ENCODE measurements around the gene BUD31.
A peak's percentile ranks its signal among the peaks of the same experiment; 100 is the strongest.
"Not testable (repeated sequence)": the region's sequence is repeated elsewhere in the genome, so short reads cannot be mapped to it uniquely, and the experiment has no call there.

BUD31 gene

GRCh38 chr7:99415513-99416127, 6.9 kb downstream of the BUD31 start:
- CTCF ChIA-PET, result interaction anchor here (0.7 to 2.0 kb wide), 5 partner anchors 10 to 48 kb away, joined by 3 to 8 read pairs (median 3); no protein-coding TSS in a partner anchor
- WGBS (ENCODE audit: insufficient coverage), result 96% methylated on average over 7 of the region's 17 CpGs
- H3K27ac ChIP-seq (ENCODE audit: insufficient read depth in 1 of 2, low read depth in 1 of 2, low read length in 2 of 2, poor library complexity in 1 of 2, severe bottlenecking in 2 of 2); H3K4me1 ChIP-seq (ENCODE audit: control extremely low read depth in 1 of 4, control insufficient read depth in 4 of 4, insufficient read depth in 4 of 4, low read length in 3 of 4); H3K4me3 ChIP-seq (ENCODE audit: control insufficient read depth in 1 of 7, extremely low read depth in 1 of 7, insufficient read depth in 4 of 7, low read depth in 2 of 7, low read length in 6 of 7); H3K9me3 ChIP-seq (ENCODE audit: control extremely low read depth in 1 of 5, control insufficient read depth in 4 of 5, insufficient read depth in 2 of 5, low read depth in 1 of 5, low read length in 4 of 5); POLR2A ChIA-PET; H3K27me3 ChIP-seq (replicated peaks in 2 of 5; ENCODE audit: control insufficient read depth in 4 of 5, insufficient read depth in 5 of 5, low read length in 4 of 5): not testable (repeated sequence)
- DNase-seq, result peak in 1 of 3 donors; percentile 34
- peaks cover 21 to 91% (median 64%) of the 10 kb centered on the region in 4 experiments for H3K36me3 ChIP-seq (ENCODE audit: control insufficient read depth in 4 of 4, insufficient read depth in 4 of 4, low read length in 3 of 4)

- Histone ChIP-seq H3K9me3 (ENCODE audit: control extremely low read depth in 1 of 5, control insufficient read depth in 4 of 5, insufficient read depth in 2 of 5, low read depth in 1 of 5, low read length in 4 of 5) (no peaks in the 10 kb centered on the region), H3K27me3 (replicated peaks in 2 of 5; ENCODE audit: control insufficient read depth in 4 of 5, insufficient read depth in 5 of 5, low read length in 4 of 5) (no peaks in the 10 kb centered on the region), H3K36me3 (ENCODE audit: control insufficient read depth in 4 of 4, insufficient read depth in 4 of 4, low read length in 3 of 4) (peaks cover 11 to 85% (median 64%) of the 10 kb centered on the region in 4 experiments), H3K4me3 (ENCODE audit: control insufficient read depth in 1 of 7, extremely low read depth in 1 of 7, insufficient read depth in 4 of 7, low read depth in 2 of 7, low read length in 6 of 7) (no peak overlapping the region), H3K27ac (ENCODE audit: insufficient read depth in 1 of 2, low read depth in 1 of 2, low read length in 2 of 2, poor library complexity in 1 of 2, severe bottlenecking in 2 of 2) (no peak overlapping the region), H3K4me1 (ENCODE audit: control extremely low read depth in 1 of 4, control insufficient read depth in 4 of 4, insufficient read depth in 4 of 4, low read length in 3 of 4) (no peaks in the 10 kb centered on the region)
- CTCF ChIA-PET, result interaction anchor here (0.6 kb wide), 1 partner anchor 77 kb away, joined by 3 read pairs; no protein-coding TSS in a partner anchor
- POLR2A ChIA-PET, result no interaction called here
- DNase-seq, result no peak
- 97% methylated on average over 8 of the region's 9 CpGs for WGBS (ENCODE audit: insufficient coverage)
These were observed 9.5 kb downstream of the BUD31 start for GRCh38 chr7:99418260-99418659.

GRCh38 chr7:99419323-99420021, 10.7 kb downstream of the BUD31 start:
- Histone ChIP-seq H3K36me3 (ENCODE audit: control insufficient read depth in 4 of 4, insufficient read depth in 4 of 4, low read length in 3 of 4) (peaks cover 10 to 87% (median 66%) of the 10 kb centered on the region in 4 experiments), H3K4me3 (ENCODE audit: control insufficient read depth in 1 of 7, extremely low read depth in 1 of 7, insufficient read depth in 4 of 7, low read depth in 2 of 7, low read length in 6 of 7) (no peak overlapping the region), H3K27me3 (replicated peaks in 2 of 5; ENCODE audit: control insufficient read depth in 4 of 5, insufficient read depth in 5 of 5, low read length in 4 of 5) (no peaks in the 10 kb centered on the region), H3K27ac (ENCODE audit: insufficient read depth in 1 of 2, low read depth in 1 of 2, low read length in 2 of 2, poor library complexity in 1 of 2, severe bottlenecking in 2 of 2) (no peak overlapping the region), H3K4me1 (ENCODE audit: control extremely low read depth in 1 of 4, control insufficient read depth in 4 of 4, insufficient read depth in 4 of 4, low read length in 3 of 4) (no peaks in the 10 kb centered on the region), H3K9me3 (ENCODE audit: control extremely low read depth in 1 of 5, control insufficient read depth in 4 of 5, insufficient read depth in 2 of 5, low read depth in 1 of 5, low read length in 4 of 5) (no peaks in the 10 kb centered on the region)
- ChIA-PET CTCF (interaction anchor here (1.2 to 1.6 kb wide), 4 partner anchors 9 to 23 kb away, joined by 3 to 9 read pairs (median 5); partner anchors contain the start of genes BUD31 and PDAP1), POLR2A (interaction anchor here (1.3 kb wide), 1 partner anchor 10 kb away, joined by 3 read pairs; the partner anchor contains the start of gene BUD31)
- WGBS (ENCODE audit: insufficient coverage), result 96% methylated on average over 19 of the region's 29 CpGs
- DNase-seq, result no peak

GRCh38 chr7:99420213-99420612, 11.4 kb downstream of the BUD31 start:
- DNase-seq, result no peak
- 100% methylated on average over 3 of the region's 5 CpGs for WGBS (ENCODE audit: insufficient coverage)
- CTCF ChIA-PET, result interaction anchor here (1.2 to 1.6 kb wide), 4 partner anchors 9 to 23 kb away, joined by 3 to 9 read pairs (median 5); partner anchors contain the start of genes BUD31 and PDAP1
- Histone ChIP-seq H3K36me3 (ENCODE audit: control insufficient read depth in 4 of 4, insufficient read depth in 4 of 4, low read length in 3 of 4) (peaks cover 11 to 87% (median 67%) of the 10 kb centered on the region in 4 experiments), H3K4me3 (ENCODE audit: control insufficient read depth in 1 of 7, extremely low read depth in 1 of 7, insufficient read depth in 4 of 7, low read depth in 2 of 7, low read length in 6 of 7) (no peak overlapping the region), H3K27me3 (replicated peaks in 2 of 5; ENCODE audit: control insufficient read depth in 4 of 5, insufficient read depth in 5 of 5, low read length in 4 of 5) (no peaks in the 10 kb centered on the region), H3K9me3 (ENCODE audit: control extremely low read depth in 1 of 5, control insufficient read depth in 4 of 5, insufficient read depth in 2 of 5, low read depth in 1 of 5, low read length in 4 of 5) (no peaks in the 10 kb centered on the region), H3K27ac (ENCODE audit: insufficient read depth in 1 of 2, low read depth in 1 of 2, low read length in 2 of 2, poor library complexity in 1 of 2, severe bottlenecking in 2 of 2) (no peak overlapping the region), H3K4me1 (ENCODE audit: control extremely low read depth in 1 of 4, control insufficient read depth in 4 of 4, insufficient read depth in 4 of 4, low read length in 3 of 4) (no peaks in the 10 kb centered on the region)
- POLR2A ChIA-PET, result interaction anchor here (1.3 kb wide), 1 partner anchor 11 kb away, joined by 3 read pairs; the partner anchor contains the start of gene BUD31

GRCh38 chr7:99420986-99421385, 12.2 kb downstream of the BUD31 start:
- Histone ChIP-seq H3K4me1 (ENCODE audit: control extremely low read depth in 1 of 4, control insufficient read depth in 4 of 4, insufficient read depth in 4 of 4, low read length in 3 of 4) (no peaks in the 10 kb centered on the region), H3K27ac (ENCODE audit: insufficient read depth in 1 of 2, low read depth in 1 of 2, low read length in 2 of 2, poor library complexity in 1 of 2, severe bottlenecking in 2 of 2) (no peak overlapping the region), H3K36me3 (ENCODE audit: control insufficient read depth in 4 of 4, insufficient read depth in 4 of 4, low read length in 3 of 4) (peaks cover 11 to 86% (median 65%) of the 10 kb centered on the region in 4 experiments), H3K9me3 (ENCODE audit: control extremely low read depth in 1 of 5, control insufficient read depth in 4 of 5, insufficient read depth in 2 of 5, low read depth in 1 of 5, low read length in 4 of 5) (no peaks in the 10 kb centered on the region), H3K27me3 (replicated peaks in 2 of 5; ENCODE audit: control insufficient read depth in 4 of 5, insufficient read depth in 5 of 5, low read length in 4 of 5) (no peaks in the 10 kb centered on the region), H3K4me3 (ENCODE audit: control insufficient read depth in 1 of 7, extremely low read depth in 1 of 7, insufficient read depth in 4 of 7, low read depth in 2 of 7, low read length in 6 of 7) (no peak overlapping the region)
- no peak for DNase-seq
- ChIA-PET CTCF (no interaction called here), POLR2A (interaction anchor here (0.7 to 1.3 kb wide), 2 partner anchors 12 to 73 kb away, joined by 3 read pairs; partner anchors contain the start of gene BUD31)
- 88% methylated on average over 7 of the region's 7 CpGs for WGBS (ENCODE audit: insufficient coverage)

GRCh38 chr7:99422186-99422585, 13.4 kb downstream of the BUD31 start:
- POLR2A ChIA-PET, result interaction anchor here (0.9 kb wide), 1 partner anchor 13 kb away, joined by 5 read pairs; the partner anchor contains the start of genes BUD31 and PDAP1
- Histone ChIP-seq H3K27me3 (replicated peaks in 2 of 5; ENCODE audit: control insufficient read depth in 4 of 5, insufficient read depth in 5 of 5, low read length in 4 of 5) (no peaks in the 10 kb centered on the region), H3K4me3 (ENCODE audit: control insufficient read depth in 1 of 7, extremely low read depth in 1 of 7, insufficient read depth in 4 of 7, low read depth in 2 of 7, low read length in 6 of 7) (no peak overlapping the region), H3K36me3 (ENCODE audit: control insufficient read depth in 4 of 4, insufficient read depth in 4 of 4, low read length in 3 of 4) (peaks cover 9 to 75% (median 57%) of the 10 kb centered on the region in 4 experiments), H3K9me3 (ENCODE audit: control extremely low read depth in 1 of 5, control insufficient read depth in 4 of 5, insufficient read depth in 2 of 5, low read depth in 1 of 5, low read length in 4 of 5) (no peaks in the 10 kb centered on the region), H3K27ac (ENCODE audit: insufficient read depth in 1 of 2, low read depth in 1 of 2, low read length in 2 of 2, poor library complexity in 1 of 2, severe bottlenecking in 2 of 2) (no peak overlapping the region), H3K4me1 (ENCODE audit: control extremely low read depth in 1 of 4, control insufficient read depth in 4 of 4, insufficient read depth in 4 of 4, low read length in 3 of 4) (no peaks in the 10 kb centered on the region)
- 95% methylated on average over 11 of the region's 11 CpGs for WGBS (ENCODE audit: insufficient coverage)
- DNase-seq, result no peak
- CTCF ChIA-PET, result interaction anchor here (0.6 kb wide), 1 partner anchor 1149 kb away, joined by 3 read pairs; no protein-coding TSS in a partner anchor

Measured in common myeloid progenitor, CD34-positive (primary cell).